Measurements from ENCODE around the gene DPP10.

DPP10 gene

GRCh38 chr2:114668415-114668814 lies 226.0 kb downstream of the DPP10 start:
- H3K9me3 ChIP-seq (ENCODE audit: low read length) = no peaks in the 10 kb centered on the region
- H3K36me3 ChIP-seq (ENCODE audit: insufficient read depth, low read length) = no peaks in the 10 kb centered on the region
- no peak overlapping the region for H3K9ac ChIP-seq (ENCODE audit: low read length)
- no peaks in the 10 kb centered on the region for H3K79me2 ChIP-seq (ENCODE audit: insufficient read depth, low read length)
- H3K4me2 ChIP-seq (ENCODE audit: low read length) = no peak overlapping the region
- no peaks in the 10 kb centered on the region for H3K27me3 ChIP-seq (ENCODE audit: insufficient read depth, low read length)
- TF ChIP-seq, protein P1, sequence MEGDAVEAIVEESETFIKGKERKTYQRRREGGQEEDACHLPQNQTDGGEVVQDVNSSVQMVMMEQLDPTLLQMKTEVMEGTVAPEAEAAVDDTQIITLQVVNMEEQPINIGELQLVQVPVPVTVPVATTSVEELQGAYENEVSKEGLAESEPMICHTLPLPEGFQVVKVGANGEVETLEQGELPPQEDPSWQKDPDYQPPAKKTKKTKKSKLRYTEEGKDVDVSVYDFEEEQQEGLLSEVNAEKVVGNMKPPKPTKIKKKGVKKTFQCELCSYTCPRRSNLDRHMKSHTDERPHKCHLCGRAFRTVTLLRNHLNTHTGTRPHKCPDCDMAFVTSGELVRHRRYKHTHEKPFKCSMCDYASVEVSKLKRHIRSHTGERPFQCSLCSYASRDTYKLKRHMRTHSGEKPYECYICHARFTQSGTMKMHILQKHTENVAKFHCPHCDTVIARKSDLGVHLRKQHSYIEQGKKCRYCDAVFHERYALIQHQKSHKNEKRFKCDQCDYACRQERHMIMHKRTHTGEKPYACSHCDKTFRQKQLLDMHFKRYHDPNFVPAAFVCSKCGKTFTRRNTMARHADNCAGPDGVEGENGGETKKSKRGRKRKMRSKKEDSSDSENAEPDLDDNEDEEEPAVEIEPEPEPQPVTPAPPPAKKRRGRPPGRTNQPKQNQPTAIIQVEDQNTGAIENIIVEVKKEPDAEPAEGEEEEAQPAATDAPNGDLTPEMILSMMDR (IDR thresholded peaks at IDR 0.05; ENCODE audit: low read length) = no peak
- no peak for TF ChIP-seq EZH2 (IDR thresholded peaks at IDR 0.05; ENCODE audit: borderline replicate concordance, low read length)
- H3F3A ChIP-seq (ENCODE audit: insufficient read depth, low read length) = no peaks in the 10 kb centered on the region
- no peak overlapping the region for H2AFZ ChIP-seq (ENCODE audit: low read length)
- no peak overlapping the region for H3K27ac ChIP-seq (ENCODE audit: low read depth, low read length, poor library complexity, severe bottlenecking)
- H3K4me3 ChIP-seq (ENCODE audit: low read depth, low read length, poor library complexity, severe bottlenecking) = no peak overlapping the region
- no peaks in the 10 kb centered on the region for H3K9me2 ChIP-seq (ENCODE audit: low read depth, low read length)
- H3K4me1 ChIP-seq (ENCODE audit: insufficient read depth, low read length, severe bottlenecking) = no peaks in the 10 kb centered on the region
- H4K20me1 ChIP-seq (ENCODE audit: insufficient read depth, low read length) = no peaks in the 10 kb centered on the region

GRCh38 chr2:114683251-114683650 lies 240.8 kb downstream of the DPP10 start:
- H3K9me3 ChIP-seq (ENCODE audit: low read length) = no peaks in the 10 kb centered on the region
- H3F3A ChIP-seq (ENCODE audit: insufficient read depth, low read length) = no peaks in the 10 kb centered on the region
- H4K20me1 ChIP-seq (ENCODE audit: insufficient read depth, low read length) = no peaks in the 10 kb centered on the region
- no peaks in the 10 kb centered on the region for H3K9me2 ChIP-seq (ENCODE audit: low read depth, low read length)
- H3K27me3 ChIP-seq (ENCODE audit: insufficient read depth, low read length) = no peaks in the 10 kb centered on the region
- H3K27ac ChIP-seq (ENCODE audit: low read depth, low read length, poor library complexity, severe bottlenecking) = no peak overlapping the region
- H3K36me3 ChIP-seq (ENCODE audit: insufficient read depth, low read length) = no peaks in the 10 kb centered on the region
- no peak overlapping the region for H2AFZ ChIP-seq (ENCODE audit: low read length)
- no peak overlapping the region for H3K4me2 ChIP-seq (ENCODE audit: low read length)
- TF ChIP-seq EZH2 (IDR thresholded peaks at IDR 0.05; ENCODE audit: borderline replicate concordance, low read length) = no peak
- TF ChIP-seq, protein P1 (IDR thresholded peaks at IDR 0.05; ENCODE audit: low read length) = no peak
- no peak overlapping the region for H3K9ac ChIP-seq (ENCODE audit: low read length)
- H3K79me2 ChIP-seq (ENCODE audit: insufficient read depth, low read length) = no peaks in the 10 kb centered on the region
- H3K4me1 ChIP-seq (ENCODE audit: insufficient read depth, low read length, severe bottlenecking) = no peaks in the 10 kb centered on the region
- no peak overlapping the region for H3K4me3 ChIP-seq (ENCODE audit: low read depth, low read length, poor library complexity, severe bottlenecking)

DNA sequence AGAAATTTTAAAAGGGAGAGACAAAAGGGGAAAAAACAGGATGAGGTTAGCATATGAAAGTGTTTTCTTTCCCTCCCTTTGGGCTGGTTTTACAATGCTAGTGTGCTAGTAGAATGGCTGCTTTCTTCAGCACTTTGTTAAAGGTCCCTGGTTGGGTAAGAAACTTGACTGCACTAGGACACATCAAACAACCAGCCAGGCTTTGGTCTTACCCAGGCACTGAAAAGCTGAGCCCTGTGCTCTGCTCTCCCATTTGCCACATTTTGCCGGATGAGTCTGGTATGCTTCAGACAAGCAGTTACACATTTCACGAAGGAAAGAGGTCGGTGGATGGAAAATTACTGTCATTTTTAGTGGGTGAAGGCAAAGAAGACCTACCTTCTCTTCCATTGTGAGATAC lies 242.0 kb downstream of the DPP10 start:
- H3K36me3 ChIP-seq (ENCODE audit: insufficient read depth, low read length) = no peaks in the 10 kb centered on the region
- no peaks in the 10 kb centered on the region for H3F3A ChIP-seq (ENCODE audit: insufficient read depth, low read length)
- H3K27ac ChIP-seq (ENCODE audit: low read depth, low read length, poor library complexity, severe bottlenecking) = no peak overlapping the region
- H3K27me3 ChIP-seq (ENCODE audit: insufficient read depth, low read length) = no peaks in the 10 kb centered on the region
- H3K9me2 ChIP-seq (ENCODE audit: low read depth, low read length) = no peaks in the 10 kb centered on the region
- H3K79me2 ChIP-seq (ENCODE audit: insufficient read depth, low read length) = no peaks in the 10 kb centered on the region
- no peak overlapping the region for H3K4me3 ChIP-seq (ENCODE audit: low read depth, low read length, poor library complexity, severe bottlenecking)
- H3K4me2 ChIP-seq (ENCODE audit: low read length) = no peak overlapping the region
- no peak overlapping the region for H2AFZ ChIP-seq (ENCODE audit: low read length)
- H3K4me1 ChIP-seq (ENCODE audit: insufficient read depth, low read length, severe bottlenecking) = no peaks in the 10 kb centered on the region
- TF ChIP-seq, protein P1 (IDR thresholded peaks at IDR 0.05; ENCODE audit: low read length) = no peak
- TF ChIP-seq EZH2 (IDR thresholded peaks at IDR 0.05; ENCODE audit: borderline replicate concordance, low read length) = no peak
- H4K20me1 ChIP-seq (ENCODE audit: insufficient read depth, low read length) = no peaks in the 10 kb centered on the region
- no peaks in the 10 kb centered on the region for H3K9me3 ChIP-seq (ENCODE audit: low read length)
- no peak overlapping the region for H3K9ac ChIP-seq (ENCODE audit: low read length)

All from OCI-LY1 (cell line).